Measurements from ENCODE around the gene TCF12. TPM values are rescaled to one million over a fixed set of nuclear protein-coding genes. Genes with fewer than 3 reads are reported as not detected.
A peak's percentile ranks its signal among the peaks of the same experiment; 100 is the strongest.
"Not testable (repeated sequence)": the region's sequence is repeated elsewhere in the genome, so short reads cannot be mapped to it uniquely, and the experiment has no call there.

The TCF12 gene
- total RNA-seq, 2 donors from 2014 or later: 69.4 to 140 TPM

- ATAC-seq: no peak
- no peak for DNase-seq (ENCODE audit: low spot score)
- Mint-ChIP-seq H3K27ac (no peak overlapping the region), H3K9me3 (no peaks in the 10 kb centered on the region), H3K36me3 (no peaks in the 10 kb centered on the region), H3K4me1 (ENCODE audit: low read depth in 2 of 2) (peaks cover 26 to 34% of the 10 kb centered on the region in 2 donors), H3K4me3 (no peak overlapping the region), H3K27me3 (no peaks in the 10 kb centered on the region)
Observed at GRCh38 chr15:56982987-56983386, 64.5 kb downstream of the TCF12 start.

- no peaks in the 10 kb centered on the region for H3K9me3 Mint-ChIP-seq
- no peaks in the 10 kb centered on the region for H3K27me3 Mint-ChIP-seq
- ATAC-seq (no peak), DNase-seq (ENCODE audit: low spot score) (no peak)
- H3K27ac Mint-ChIP-seq: peak overlapping the region; percentile 63 to 73
- no peaks in the 10 kb centered on the region for H3K36me3 Mint-ChIP-seq
- peaks cover 31 to 42% of the 10 kb centered on the region in 2 donors for H3K4me1 Mint-ChIP-seq (ENCODE audit: low read depth in 2 of 2)
- peak overlapping the region; percentile 26 for H3K4me3 Mint-ChIP-seq
Observed at GRCh38 chr15:56984681-56985481, 66.4 kb downstream of the TCF12 start.

DNA sequence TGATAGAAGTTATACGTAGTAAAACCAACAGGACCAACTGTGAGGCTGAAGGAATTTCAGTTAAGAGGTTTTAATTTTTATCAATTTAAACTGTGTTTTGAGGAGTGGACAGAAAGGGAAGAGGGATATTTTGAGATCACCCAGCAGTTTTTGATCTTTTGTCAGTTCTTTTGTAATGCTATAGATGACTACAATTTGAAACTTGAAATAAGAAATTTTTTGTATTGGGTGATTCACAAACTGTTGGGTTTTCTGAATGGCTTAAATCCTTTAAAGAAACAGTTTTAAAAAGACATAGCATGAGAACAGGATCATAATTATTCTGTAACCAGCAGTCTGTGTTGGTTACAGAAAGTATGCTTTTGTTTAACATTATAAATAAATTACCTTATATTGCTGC lies 67.4 kb downstream of the TCF12 start:
- peak overlapping the region; percentile 63 to 73 for H3K27ac Mint-ChIP-seq
- H3K4me1 Mint-ChIP-seq (ENCODE audit: low read depth in 2 of 2): peaks cover 33 to 41% of the 10 kb centered on the region in 2 donors
- H3K36me3 Mint-ChIP-seq: no peaks in the 10 kb centered on the region
- H3K9me3 Mint-ChIP-seq: no peaks in the 10 kb centered on the region
- no peaks in the 10 kb centered on the region for H3K27me3 Mint-ChIP-seq
- DNase-seq (ENCODE audit: low spot score) (no peak), ATAC-seq (no peak)
- H3K4me3 Mint-ChIP-seq: peak overlapping the region; percentile 26

GRCh38 chr15:56987286-56987685 lies 68.8 kb downstream of the TCF12 start:
- H3K4me3 Mint-ChIP-seq: no peak overlapping the region
- DNase-seq (ENCODE audit: low spot score): no peak
- H3K27ac Mint-ChIP-seq: no peak overlapping the region
- H3K4me1 Mint-ChIP-seq (ENCODE audit: low read depth in 2 of 2): peaks cover 31 to 34% of the 10 kb centered on the region in 2 donors
- ATAC-seq: no peak
- H3K36me3 Mint-ChIP-seq: no peaks in the 10 kb centered on the region
- H3K9me3 Mint-ChIP-seq: no peaks in the 10 kb centered on the region
- no peaks in the 10 kb centered on the region for H3K27me3 Mint-ChIP-seq

DNA sequence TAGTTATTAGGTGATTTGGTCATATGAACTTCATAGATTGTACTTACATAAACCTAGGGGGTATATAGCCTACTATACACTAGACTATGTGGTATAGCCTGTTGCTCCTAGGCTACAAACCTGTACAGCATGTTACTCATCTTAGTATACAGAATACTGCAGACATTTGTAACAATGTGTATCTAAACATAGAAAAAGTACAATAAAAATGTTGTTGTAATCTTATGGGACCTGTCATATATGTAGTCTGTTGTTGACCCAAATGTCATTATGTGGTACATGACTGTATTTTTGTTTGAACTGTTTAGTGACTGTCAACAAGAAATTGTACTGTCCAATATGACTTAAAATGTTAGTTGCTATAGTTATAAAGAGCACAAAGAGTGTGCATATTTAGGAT lies 69.8 kb downstream of the TCF12 start:
- peaks cover 31 to 38% of the 10 kb centered on the region in 2 donors for H3K4me1 Mint-ChIP-seq (ENCODE audit: low read depth in 2 of 2)
- H3K27ac Mint-ChIP-seq: no peak overlapping the region
- ATAC-seq (peak in 1 of 2 donors; percentile 38), DNase-seq (ENCODE audit: low spot score) (no peak)
- no peaks in the 10 kb centered on the region for H3K36me3 Mint-ChIP-seq
- no peak overlapping the region for H3K4me3 Mint-ChIP-seq
- no peaks in the 10 kb centered on the region for H3K9me3 Mint-ChIP-seq
- no peaks in the 10 kb centered on the region for H3K27me3 Mint-ChIP-seq

DNA sequence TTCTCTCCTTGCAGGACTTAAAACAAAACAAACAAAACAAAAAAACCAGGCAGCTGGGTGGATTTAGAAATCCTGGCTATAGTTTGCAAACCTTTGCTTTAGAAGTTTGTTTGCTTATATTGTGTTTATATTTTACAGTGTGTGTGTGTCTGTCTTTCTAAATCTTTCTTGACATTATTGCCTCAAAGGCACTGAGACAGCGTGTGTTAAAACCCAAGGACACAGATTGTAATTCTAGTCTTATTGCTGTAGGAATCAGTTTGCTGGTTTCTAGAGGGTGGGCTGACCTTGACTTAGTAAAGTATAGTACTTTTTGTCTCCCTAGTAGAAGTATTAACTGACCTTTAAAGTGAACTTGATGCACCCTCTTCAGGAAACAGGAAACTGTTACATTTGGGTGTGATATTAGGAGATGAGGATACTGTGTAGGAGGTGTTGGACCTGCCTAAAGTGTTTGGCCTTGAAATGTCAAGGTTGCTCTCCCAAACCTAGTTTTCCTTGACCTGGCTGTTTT lies 71.0 kb downstream of the TCF12 start:
- Mint-ChIP-seq H3K9me3 (no peaks in the 10 kb centered on the region), H3K27me3 (no peaks in the 10 kb centered on the region), H3K36me3 (peaks cover 4% of the 10 kb centered on the region), H3K27ac (no peak overlapping the region), H3K4me1 (ENCODE audit: low read depth in 2 of 2) (peaks cover 30 to 34% of the 10 kb centered on the region in 2 donors), H3K4me3 (no peak overlapping the region)
- DNase-seq (ENCODE audit: low spot score) (no peak), ATAC-seq (no peak)

DNA sequence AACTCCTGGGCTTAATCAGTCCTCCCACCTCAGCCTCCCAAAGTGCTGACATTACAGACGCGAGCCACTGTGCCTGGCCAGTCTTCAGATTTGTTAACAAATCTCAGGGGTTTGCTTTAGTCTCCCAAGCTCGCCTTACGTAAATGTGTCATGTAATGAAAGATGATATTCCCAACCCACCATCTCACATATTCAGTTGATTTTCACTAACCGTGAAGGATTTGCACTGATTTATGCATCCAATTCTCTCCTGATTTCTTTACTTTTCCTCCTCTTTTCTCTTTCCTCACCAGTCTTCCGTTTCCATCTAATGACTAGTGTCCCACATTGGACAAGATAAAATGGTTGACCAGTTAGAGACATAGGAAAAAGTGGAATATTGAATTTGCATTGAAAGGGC lies 72.6 kb downstream of the TCF12 start:
- Mint-ChIP-seq H3K36me3 (peaks cover 4% of the 10 kb centered on the region), H3K27me3 (no peaks in the 10 kb centered on the region), H3K27ac (no peak overlapping the region), H3K9me3 (no peaks in the 10 kb centered on the region), H3K4me3 (no peak overlapping the region), H3K4me1 (ENCODE audit: low read depth in 2 of 2) (peaks cover 19 to 26% of the 10 kb centered on the region in 2 donors)
- DNase-seq (ENCODE audit: low spot score) (no peak), ATAC-seq (no peak)

DNA sequence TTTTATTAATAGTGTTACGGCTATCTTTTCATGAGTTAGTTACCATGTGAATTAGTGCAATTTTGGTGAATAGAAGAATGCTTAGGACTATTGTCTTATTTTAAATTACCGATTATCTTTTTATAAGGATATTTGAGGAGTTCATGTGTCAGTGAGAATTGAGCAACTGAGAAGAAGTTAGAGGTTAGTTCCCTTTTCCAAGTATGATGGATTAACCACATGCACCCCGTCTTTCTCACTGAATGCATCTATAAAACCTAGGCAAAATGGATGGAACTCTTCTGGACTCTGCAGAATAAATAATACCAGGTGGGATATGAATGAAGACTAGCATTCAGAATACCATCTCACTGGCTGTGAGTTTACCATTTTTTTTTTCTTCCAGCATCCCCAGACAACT lies 74.3 kb downstream of the TCF12 start:
- peaks cover 4% of the 10 kb centered on the region for H3K36me3 Mint-ChIP-seq
- no peak overlapping the region for H3K4me3 Mint-ChIP-seq
- DNase-seq (ENCODE audit: low spot score) (no peak), ATAC-seq (no peak)
- no peaks in the 10 kb centered on the region for H3K27me3 Mint-ChIP-seq
- H3K27ac Mint-ChIP-seq: no peak overlapping the region
- H3K4me1 Mint-ChIP-seq (ENCODE audit: low read depth in 2 of 2): peaks cover 24 to 30% of the 10 kb centered on the region in 2 donors
- H3K9me3 Mint-ChIP-seq: no peaks in the 10 kb centered on the region

GRCh38 chr15:56994280-56994679 lies 75.8 kb downstream of the TCF12 start:
- Mint-ChIP-seq H3K27me3 (no peaks in the 10 kb centered on the region), H3K4me1 (ENCODE audit: low read depth in 2 of 2) (peaks cover 22 to 30% of the 10 kb centered on the region in 2 donors), H3K27ac (peak overlapping the region in 1 of 2 donors; percentile 61), H3K9me3 (no peaks in the 10 kb centered on the region), H3K4me3 (no peak overlapping the region), H3K36me3 (peaks cover 4% of the 10 kb centered on the region)
- ATAC-seq: no peak
- no peak for DNase-seq (ENCODE audit: low spot score)

DNA sequence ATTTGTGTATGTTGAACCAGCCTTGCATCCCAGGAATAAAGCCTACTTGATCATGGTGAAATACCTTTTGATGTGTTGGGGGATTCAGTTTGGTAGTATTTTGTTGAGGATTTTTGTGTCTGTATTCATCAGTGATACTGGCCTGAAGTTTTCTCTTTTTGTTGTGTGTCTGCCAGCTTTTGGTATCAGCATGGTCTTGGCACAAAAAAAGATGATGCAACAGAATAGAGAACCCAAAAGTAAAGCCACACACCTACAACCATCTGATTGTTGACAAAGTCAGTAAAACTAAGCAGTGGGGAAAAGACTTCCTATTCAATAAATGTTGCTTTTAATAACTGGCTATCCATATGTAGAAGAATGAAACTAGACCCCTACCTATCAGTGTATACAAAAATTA lies 77.6 kb downstream of the TCF12 start:
- Mint-ChIP-seq H3K9me3 (no peaks in the 10 kb centered on the region), H3K36me3 (peaks cover 4% of the 10 kb centered on the region), H3K27ac (no peak overlapping the region), H3K27me3 (no peaks in the 10 kb centered on the region), H3K4me3 (no peak overlapping the region), H3K4me1 (ENCODE audit: low read depth in 2 of 2) (peaks cover 11 to 16% of the 10 kb centered on the region in 2 donors)
- DNase-seq (ENCODE audit: low spot score) (no peak), ATAC-seq (no peak)

DNA sequence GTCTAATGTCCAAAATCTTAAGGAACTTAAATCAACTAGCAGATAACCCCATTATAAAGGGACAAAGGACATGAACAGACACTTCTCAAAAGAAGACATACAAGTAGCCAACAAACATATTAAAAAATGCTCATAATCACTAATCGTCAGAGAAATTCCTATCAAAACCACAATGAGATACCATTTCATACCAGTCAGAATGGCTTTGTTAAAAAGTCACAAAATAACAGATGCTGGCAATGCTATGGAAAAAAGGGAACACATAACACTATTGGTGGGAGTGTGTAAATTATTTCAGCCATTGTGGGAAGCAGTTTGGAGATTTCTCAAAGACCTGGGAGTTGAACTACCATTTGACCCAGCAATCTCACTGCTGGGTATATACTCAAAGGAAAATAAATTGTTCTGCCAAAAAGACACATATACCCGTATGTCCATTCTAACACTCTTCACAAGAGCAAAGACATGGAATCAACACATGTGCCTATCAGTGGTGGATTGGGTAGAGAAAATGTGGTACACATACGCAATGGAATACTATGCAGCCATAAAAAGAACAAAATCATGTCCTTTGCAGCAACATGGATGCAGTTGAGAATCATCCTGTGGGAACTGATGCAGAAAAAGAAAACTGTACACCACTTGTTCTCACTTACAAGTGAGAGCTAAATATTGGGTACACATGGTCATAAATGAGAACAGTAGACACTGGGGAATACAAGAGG lies 78.5 kb downstream of the TCF12 start:
- ATAC-seq (no peak), DNase-seq (ENCODE audit: low spot score) (no peak)
- Mint-ChIP-seq H3K27ac (no peak overlapping the region), H3K4me1 (ENCODE audit: low read depth in 2 of 2) (peaks cover 15% of the 10 kb centered on the region in 2 donors), H3K36me3 (peaks cover 4% of the 10 kb centered on the region), H3K27me3 (no peaks in the 10 kb centered on the region), H3K9me3 (no peaks in the 10 kb centered on the region), H3K4me3 (no peak overlapping the region)

DNA sequence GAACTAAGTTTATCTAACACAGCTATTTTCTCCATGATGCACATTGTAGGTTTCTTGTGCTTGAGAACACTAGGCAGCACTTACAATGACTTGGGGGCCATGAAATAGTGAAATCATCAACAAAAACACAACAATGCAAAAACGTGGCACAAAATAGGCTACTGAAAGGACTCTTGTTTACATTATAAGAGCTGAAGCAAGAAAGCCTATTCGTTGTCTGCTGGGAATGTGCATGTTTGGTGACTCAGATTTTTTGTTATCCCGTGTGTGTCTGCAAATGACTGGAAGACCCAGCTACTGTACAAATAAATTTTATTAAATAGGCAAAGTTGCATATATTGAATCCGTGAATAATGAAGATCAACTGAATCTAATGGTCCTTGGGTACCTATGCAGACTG lies 85.0 kb downstream of the TCF12 start:
- no peak overlapping the region for H3K27ac Mint-ChIP-seq
- DNase-seq (ENCODE audit: low spot score) (no peak), ATAC-seq (no peak)
- no peaks in the 10 kb centered on the region for H3K27me3 Mint-ChIP-seq
- no peaks in the 10 kb centered on the region for H3K36me3 Mint-ChIP-seq
- no peaks in the 10 kb centered on the region for H3K9me3 Mint-ChIP-seq
- no peak overlapping the region for H3K4me3 Mint-ChIP-seq
- H3K4me1 Mint-ChIP-seq (ENCODE audit: low read depth in 2 of 2): peaks cover 4 to 15% of the 10 kb centered on the region in 2 donors

GRCh38 chr15:57005244-57005643 lies 86.8 kb downstream of the TCF12 start:
- Mint-ChIP-seq H3K4me3 (no peak overlapping the region), H3K27ac (no peak overlapping the region), H3K4me1 (ENCODE audit: low read depth in 2 of 2) (peaks cover 4 to 15% of the 10 kb centered on the region in 2 donors)

DNA sequence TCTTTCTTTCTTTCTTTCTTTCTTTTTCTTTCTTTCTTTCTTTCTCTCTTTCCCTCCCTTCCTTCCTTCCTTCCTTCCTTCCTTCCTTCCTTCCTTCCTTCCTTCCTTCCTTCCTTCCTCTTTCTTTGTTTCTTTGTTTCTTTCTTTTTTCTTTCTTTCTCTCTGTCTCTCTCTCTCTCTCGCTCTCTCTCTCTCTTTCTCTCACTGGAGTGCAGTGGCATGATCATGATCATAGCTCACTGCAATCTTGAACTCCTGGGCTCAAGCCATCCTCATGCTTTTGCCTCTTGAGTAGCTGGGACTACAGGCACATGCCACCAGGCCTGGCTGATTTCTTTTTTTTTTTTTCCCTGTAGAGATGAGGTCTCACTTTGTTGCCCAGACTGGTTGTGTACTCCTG lies 89.4 kb downstream of the TCF12 start:
- not testable (repeated sequence) for H3K27ac Mint-ChIP-seq

More at GRCh38 chr15:57005244-57005643, 86.8 kb downstream of the TCF12 start:
- ATAC-seq (no peak), DNase-seq (ENCODE audit: low spot score) (no peak)
- Mint-ChIP-seq H3K36me3 (no peaks in the 10 kb centered on the region), H3K27me3 (no peaks in the 10 kb centered on the region), H3K9me3 (no peaks in the 10 kb centered on the region)

More for the DNA sequence above, 89.4 kb downstream of the TCF12 start:
- not testable (repeated sequence) for H3K4me1 Mint-ChIP-seq (ENCODE audit: low read depth in 2 of 2); H3K4me3 Mint-ChIP-seq; H3K27me3 Mint-ChIP-seq; H3K9me3 Mint-ChIP-seq; ATAC-seq; DNase-seq (ENCODE audit: low spot score); H3K36me3 Mint-ChIP-seq

Data from natural killer cell treated with Interleukin-12 subunit alpha and Interleukin-12 subunit beta and Interleukin-15 and Interleukin-18, amount 100 ng/mL, for 72 hours (primary cell).